Astrocyte (in vitro differentiated cells and primary cell): ENCODE data around the gene TLCD4. TPM values are rescaled to one million over a fixed set of nuclear protein-coding genes. Genes with fewer than 3 reads are reported as not detected.

ENCODE experiments used
- DNase-seq: peaks from one replicate; pipeline ENCODE4 v3.0.0-alpha.2; 2010; ENCODE audit warnings: low read depth
- FAIRE-seq: peaks from 2 replicates; lab custom pipeline; 2011; peaks lifted over from hg19 to GRCh38; lab: Jason Lieb, UNC
- H2AFZ ChIP-seq: 2 replicates; pipeline ENCODE4 v1.6.0; 2012; ENCODE audit warnings: low read depth, low read length, inconsistent platforms
- H3K27ac ChIP-seq: 2 replicates; pipeline ENCODE4 v1.5.1; 2011; ENCODE audit warnings: low read depth, low read length, inconsistent platforms
- H3K27me3 ChIP-seq: 2 replicates; pipeline ENCODE4 v1.6.0; 2011; ENCODE audit warnings: low read length, inconsistent platforms; ENCODE audit not compliant: insufficient read depth
- H3K36me3 ChIP-seq: 2 replicates; pipeline ENCODE4 v1.5.1; 2011; ENCODE audit warnings: low read length, inconsistent platforms; ENCODE audit not compliant: insufficient read depth
- H3K4me1 ChIP-seq: 2 replicates; pipeline ENCODE4 v1.5.1; 2011; ENCODE audit warnings: low read length, inconsistent platforms; ENCODE audit not compliant: insufficient read depth
- H3K4me2 ChIP-seq: 2 replicates; pipeline ENCODE4 v1.6.0; 2012; ENCODE audit warnings: low read length, inconsistent platforms
- H3K4me3 ChIP-seq: 2 replicates; pipeline ENCODE4 v1.5.1; 2011; ENCODE audit warnings: low read depth, mild to moderate bottlenecking, low read length, inconsistent platforms; ENCODE audit not compliant: insufficient read depth
- H3K79me2 ChIP-seq: 2 replicates; pipeline ENCODE4 v1.6.0; 2012; ENCODE audit warnings: mild to moderate bottlenecking, low read length, inconsistent platforms; ENCODE audit not compliant: insufficient read depth
- H3K9ac ChIP-seq: 2 replicates; pipeline ENCODE4 v1.6.0; 2012; ENCODE audit warnings: mild to moderate bottlenecking, low read length, inconsistent platforms
- H3K9me3 ChIP-seq: 2 replicates; pipeline ENCODE4 v1.5.1; 2012; ENCODE audit warnings: low read depth, mild to moderate bottlenecking, low read length, inconsistent platforms; ENCODE audit not compliant: insufficient read depth
- H4K20me1 ChIP-seq: 2 replicates; pipeline ENCODE4 v1.6.0; 2012; ENCODE audit warnings: low read length, inconsistent platforms; ENCODE audit not compliant: insufficient read depth
- H3K27ac Mint-ChIP-seq: one replicate; pipeline ENCODE4 v1.8.0; 2021; ENCODE audit warnings: mild to moderate bottlenecking, mixed read lengths; ENCODE audit not compliant: unreplicated experiment
- H3K27me3 Mint-ChIP-seq: one replicate; pipeline ENCODE4 v1.8.0; 2021; ENCODE audit warnings: low read depth, mixed read lengths; ENCODE audit not compliant: unreplicated experiment
- H3K36me3 Mint-ChIP-seq: one replicate; pipeline ENCODE4 v1.8.0; 2021; ENCODE audit warnings: low read depth, mixed read lengths; ENCODE audit not compliant: unreplicated experiment
- H3K4me1 Mint-ChIP-seq: one replicate; pipeline ENCODE4 v1.8.0; 2021; ENCODE audit warnings: low read depth, mixed read lengths; ENCODE audit not compliant: unreplicated experiment
- H3K4me3 Mint-ChIP-seq: one replicate; pipeline ENCODE4 v1.8.0; 2021; ENCODE audit warnings: mild to moderate bottlenecking, moderate library complexity, mixed read lengths; ENCODE audit not compliant: unreplicated experiment
- H3K9me3 Mint-ChIP-seq: one replicate; pipeline ENCODE4 v1.8.0; 2021; ENCODE audit warnings: mild to moderate bottlenecking, mixed read lengths; ENCODE audit not compliant: unreplicated experiment
- CTCF ChIP-seq: IDR thresholded peaks from 2 replicates; pipeline ENCODE4 v1.5.1; 2011; ENCODE audit warnings: low read depth, mild to moderate bottlenecking, inconsistent platforms, low read length, moderate library complexity; ENCODE audit not compliant: insufficient read depth
- EZH2 ChIP-seq: IDR thresholded peaks from 2 replicates; pipeline ENCODE4 v1.6.1; 2012; ENCODE audit warnings: mild to moderate bottlenecking, low read length, inconsistent platforms; ENCODE audit not compliant: insufficient read depth
- total RNA-seq: library from RNA; stranded (reverse); gene quantifications from 2 replicates; pipeline ENCODE4 v1.2.1, GENCODE V29; 2021

Gene TLCD4
- total RNA-seq, 1 donor from 2014 or later = 1.8 TPM

DNA sequence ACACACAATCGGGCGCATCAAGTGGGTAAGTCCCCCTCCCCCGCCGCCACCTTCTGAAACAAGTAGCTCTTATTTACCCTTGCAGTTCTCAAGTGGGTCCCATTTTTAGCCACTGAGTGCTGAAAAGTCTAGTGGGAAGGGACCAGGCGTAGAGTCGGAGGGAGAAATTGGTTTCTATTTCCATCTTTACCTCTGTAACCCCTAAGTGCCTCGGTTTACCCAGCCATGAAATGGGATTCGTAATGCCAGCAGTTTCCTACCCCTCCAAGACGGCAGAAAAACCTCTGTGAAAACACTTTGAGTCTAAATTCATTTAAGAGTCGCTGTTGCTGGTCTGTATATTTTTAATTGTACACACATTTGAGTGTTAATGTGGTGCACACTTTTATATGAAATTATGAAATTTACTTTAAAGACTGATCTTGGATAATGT lies 928 bp downstream of the TLCD4 start:
- H3K36me3 Mint-ChIP-seq = no peaks in the 10 kb centered on the region
- Histone ChIP-seq H3K4me2 (peak overlapping the region; percentile 94), H3K9me3 (no peaks in the 10 kb centered on the region), H3K27me3 (peaks cover 33% of the 10 kb centered on the region), H4K20me1 (no peaks in the 10 kb centered on the region), H3K36me3 (no peaks in the 10 kb centered on the region), H3K4me1 (peaks cover 12% of the 10 kb centered on the region), H3K79me2 (no peaks in the 10 kb centered on the region), H2AFZ (peak overlapping the region; percentile 77), H3K27ac (no peak overlapping the region), H3K4me3 (peak overlapping the region; percentile 69), H3K9ac (peak overlapping the region; percentile 38)
- no peaks in the 10 kb centered on the region for H3K9me3 Mint-ChIP-seq
- no peak for TF ChIP-seq CTCF
- TF ChIP-seq EZH2 = peak; percentile 45
- no peak for DNase-seq
- no peaks in the 10 kb centered on the region for H3K4me1 Mint-ChIP-seq
- peak overlapping the region; percentile 75 for H3K27ac Mint-ChIP-seq
- peaks cover 13% of the 10 kb centered on the region for H3K27me3 Mint-ChIP-seq
- peak overlapping the region; percentile 87 for H3K4me3 Mint-ChIP-seq
- no peak for FAIRE-seq

- no peak overlapping the region for H3K4me3 ChIP-seq
- no peak overlapping the region for H3K27ac ChIP-seq
- H3K4me2 ChIP-seq = no peak overlapping the region
- DNase-seq (no peak), FAIRE-seq (no peak)
- Mint-ChIP-seq H3K27me3 (peaks cover 13% of the 10 kb centered on the region), H3K4me1 (no peaks in the 10 kb centered on the region), H3K9me3 (no peaks in the 10 kb centered on the region), H3K36me3 (no peaks in the 10 kb centered on the region), H3K4me3 (peak overlapping the region; percentile 87), H3K27ac (no peak overlapping the region)
- H4K20me1 ChIP-seq = no peaks in the 10 kb centered on the region
- no peaks in the 10 kb centered on the region for H3K79me2 ChIP-seq
- H2AFZ ChIP-seq = no peak overlapping the region
- H3K9ac ChIP-seq = no peak overlapping the region
- H3K9me3 ChIP-seq = no peaks in the 10 kb centered on the region
- H3K36me3 ChIP-seq = no peaks in the 10 kb centered on the region
- no peak for TF ChIP-seq CTCF
- TF ChIP-seq EZH2 = no peak
- H3K4me1 ChIP-seq = peaks cover 12% of the 10 kb centered on the region
- peaks cover 33% of the 10 kb centered on the region for H3K27me3 ChIP-seq
These were observed 1.6 kb downstream of the TLCD4 start for GRCh38 chr1:95118710-95119109.

DNA sequence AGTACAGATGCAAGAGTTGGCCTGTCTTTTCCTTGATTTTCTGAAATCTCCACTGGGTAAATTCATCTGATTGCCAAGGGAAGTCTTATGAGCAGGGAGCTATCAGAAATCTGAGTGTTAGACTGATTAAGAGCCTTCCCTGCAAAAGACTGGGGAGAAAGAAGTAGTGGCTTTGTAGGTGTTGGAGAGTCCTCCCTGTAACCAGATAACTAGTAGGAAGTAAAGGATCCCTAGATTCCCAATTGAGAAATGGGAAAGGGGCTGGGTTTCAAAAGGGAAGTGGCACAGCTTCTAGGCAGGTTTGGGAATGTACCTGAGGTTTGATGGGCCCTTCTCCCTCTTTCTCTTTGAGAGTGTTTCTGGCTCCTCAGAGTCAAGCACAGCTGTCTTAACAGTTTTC lies 2.1 kb downstream of the TLCD4 start:
- H3K4me3 Mint-ChIP-seq = peak overlapping the region; percentile 87
- Histone ChIP-seq H3K9me3 (no peaks in the 10 kb centered on the region), H3K4me1 (peaks cover 12% of the 10 kb centered on the region), H2AFZ (no peak overlapping the region), H3K4me2 (no peak overlapping the region), H3K4me3 (no peak overlapping the region), H3K27ac (no peak overlapping the region), H3K27me3 (peaks cover 33% of the 10 kb centered on the region), H3K9ac (no peak overlapping the region), H3K36me3 (no peaks in the 10 kb centered on the region), H3K79me2 (no peaks in the 10 kb centered on the region), H4K20me1 (no peaks in the 10 kb centered on the region)
- no peaks in the 10 kb centered on the region for H3K4me1 Mint-ChIP-seq
- H3K9me3 Mint-ChIP-seq = no peaks in the 10 kb centered on the region
- DNase-seq (no peak), FAIRE-seq (no peak)
- H3K36me3 Mint-ChIP-seq = no peaks in the 10 kb centered on the region
- H3K27me3 Mint-ChIP-seq = peaks cover 13% of the 10 kb centered on the region
- TF ChIP-seq EZH2 = no peak
- TF ChIP-seq CTCF = no peak
- no peak overlapping the region for H3K27ac Mint-ChIP-seq
